DND-41 (cell line): ENCODE data around the gene C1QTNF2.

Experiments
- ATAC-seq: fragments of 200-7000 bp; cut with Tn5 transposase; 3 replicates; pipeline ENCODE4 v1.9.1; 2021; ENCODE audit warnings: low read depth; ENCODE audit not compliant: insufficient read depth
- DNase-seq: peaks from one replicate; pipeline ENCODE4 v3.0.0-alpha.2; 2020
- H2AFZ ChIP-seq: 2 replicates; pipeline ENCODE4 v1.6.0; 2012; ENCODE audit warnings: low read depth, low read length
- H3K27ac ChIP-seq: 2 replicates; pipeline ENCODE4 v1.5.1; 2012; ENCODE audit warnings: low read length, inconsistent platforms
- H3K27me3 ChIP-seq: fragments of 200-600 bp; sonication (generic); 2 replicates; pipeline ENCODE4 v1.6.0; 2012; ENCODE audit warnings: low read length, mild to moderate bottlenecking, inconsistent platforms; ENCODE audit not compliant: insufficient read depth, poor library complexity
- H3K36me3 ChIP-seq: 2 replicates; pipeline ENCODE4 v1.5.1; 2012; ENCODE audit warnings: low read length, inconsistent platforms; ENCODE audit not compliant: insufficient read depth
- H3K4me1 ChIP-seq: 2 replicates; pipeline ENCODE4 v1.5.1; 2012; ENCODE audit warnings: mild to moderate bottlenecking, low read length; ENCODE audit not compliant: insufficient read depth
- H3K4me2 ChIP-seq: 2 replicates; pipeline ENCODE4 v1.6.0; 2012; ENCODE audit warnings: mild to moderate bottlenecking, moderate library complexity, low read length, inconsistent platforms; ENCODE audit not compliant: insufficient read depth
- H3K4me3 ChIP-seq, 2 experiments: fragments of 200-600 bp in 1 of 2; shearing (Covaris generic) in 1 of 2; 2 replicates each; pipeline ENCODE4 v1.5.1; 2012 to 2016; ENCODE audit warnings: inconsistent platforms in 2 of 2, low read length in 2 of 2, mild to moderate bottlenecking in 2 of 2, low read depth in 1 of 2, moderate library complexity in 1 of 2
- H3K79me2 ChIP-seq: 2 replicates; pipeline ENCODE4 v1.6.0; 2012; ENCODE audit warnings: low read length, inconsistent platforms; ENCODE audit not compliant: insufficient read depth
- H3K9ac ChIP-seq: 2 replicates; pipeline ENCODE4 v1.6.0; 2012; ENCODE audit warnings: low read depth, mild to moderate bottlenecking, inconsistent platforms, low read length, moderate library complexity
- H3K9me3 ChIP-seq: 2 replicates; pipeline ENCODE4 v1.5.1; 2012; ENCODE audit warnings: low read length, moderate library complexity, mild to moderate bottlenecking, inconsistent platforms; ENCODE audit not compliant: insufficient read depth, severe bottlenecking
- H4K20me1 ChIP-seq: 2 replicates; pipeline ENCODE4 v1.6.0; 2012; ENCODE audit warnings: low read length; ENCODE audit not compliant: insufficient read depth
- CTCF ChIP-seq: IDR thresholded peaks from 2 replicates; pipeline ENCODE4 v1.5.1; 2012; ENCODE audit warnings: borderline replicate concordance, low read length, moderate library complexity, mild to moderate bottlenecking; ENCODE audit not compliant: poor library complexity, severe bottlenecking; ENCODE audit errors: extremely low read depth
- EZH2 ChIP-seq: IDR thresholded peaks from 3 replicates; pipeline ENCODE4 v1.6.1; 2012; ENCODE audit warnings: borderline replicate concordance, low read depth, mild to moderate bottlenecking, moderate library complexity, low read length, inconsistent platforms; ENCODE audit not compliant: severe bottlenecking

Gene C1QTNF2

GRCh38 chr5:160397492-160397891, 27.1 kb upstream of the C1QTNF2 start:
- Histone ChIP-seq H3K4me3 (no peak overlapping the region), H2AFZ (no peak overlapping the region), H3K36me3 (peaks cover 16% of the 10 kb centered on the region; the same call in 1 of the 2 replicates), H3K9ac (no peak overlapping the region), H4K20me1 (no peaks in the 10 kb centered on the region), H3K4me1 (peaks cover 32% of the 10 kb centered on the region), H3K79me2 (peaks cover 36% of the 10 kb centered on the region), H3K27me3 (no peaks in the 10 kb centered on the region), H3K4me2 (peak overlapping the region; percentile 74; the same call in 1 of the 2 replicates), H3K27ac (no peak overlapping the region), H3K9me3 (no peaks in the 10 kb centered on the region)
- ATAC-seq = no peak
- no peak for TF ChIP-seq EZH2
- no peak for TF ChIP-seq CTCF
- DNase-seq = no peak

GRCh38 chr5:160395111-160395510, 24.7 kb upstream of the C1QTNF2 start:
- no peaks in the 10 kb centered on the region for H3K9me3 ChIP-seq
- no peak for DNase-seq

GRCh38 chr5:160390787-160391696, 20.6 kb upstream of the C1QTNF2 start:
- ATAC-seq = peak; percentile 56; the same call in 2 of the 3 replicates
- Histone ChIP-seq H3K9me3 (peaks cover 8% of the 10 kb centered on the region), H3K36me3 (peaks cover 8% of the 10 kb centered on the region), H3K4me3 (no peak overlapping the region), H4K20me1 (no peaks in the 10 kb centered on the region), H3K9ac (no peak overlapping the region), H3K4me2 (no peak overlapping the region), H3K27ac (no peak overlapping the region), H3K4me1 (no peaks in the 10 kb centered on the region), H3K79me2 (0 out of 2 replicates have a peak, but pooled peaks cover 4% of the 10 kb centered on the region), H3K27me3 (no peaks in the 10 kb centered on the region), H2AFZ (no peak overlapping the region)
- TF ChIP-seq EZH2 (no peak), CTCF (peak; percentile 53)
- DNase-seq = no peak

More at GRCh38 chr5:160395111-160395510, 24.7 kb upstream of the C1QTNF2 start:
- H3K4me3 ChIP-seq = no peak overlapping the region
- no peak overlapping the region for H3K9ac ChIP-seq
- peaks cover 35% of the 10 kb centered on the region for H3K79me2 ChIP-seq
- H3K27ac ChIP-seq = no peak overlapping the region
- H2AFZ ChIP-seq = no peak overlapping the region
- H3K36me3 ChIP-seq = peaks cover 8% of the 10 kb centered on the region; the same call in 1 of the 2 replicates
- H3K4me2 ChIP-seq = no peak overlapping the region
- TF ChIP-seq EZH2 = no peak
- TF ChIP-seq CTCF = no peak
- H3K27me3 ChIP-seq = no peaks in the 10 kb centered on the region
- no peak for ATAC-seq
- H3K4me1 ChIP-seq = peaks cover 25% of the 10 kb centered on the region
- H4K20me1 ChIP-seq = no peaks in the 10 kb centered on the region
